HPDE6-E6E7 (cell line): Measurements from ENCODE around the gene HEBP1.

ENCODE experiments used
- DNase-seq: peaks from one replicate; pipeline ENCODE4 v3.0.0; 2011; ENCODE audit warnings: missing footprints; ENCODE audit errors: extremely low spot score

Gene HEBP1

DNA sequence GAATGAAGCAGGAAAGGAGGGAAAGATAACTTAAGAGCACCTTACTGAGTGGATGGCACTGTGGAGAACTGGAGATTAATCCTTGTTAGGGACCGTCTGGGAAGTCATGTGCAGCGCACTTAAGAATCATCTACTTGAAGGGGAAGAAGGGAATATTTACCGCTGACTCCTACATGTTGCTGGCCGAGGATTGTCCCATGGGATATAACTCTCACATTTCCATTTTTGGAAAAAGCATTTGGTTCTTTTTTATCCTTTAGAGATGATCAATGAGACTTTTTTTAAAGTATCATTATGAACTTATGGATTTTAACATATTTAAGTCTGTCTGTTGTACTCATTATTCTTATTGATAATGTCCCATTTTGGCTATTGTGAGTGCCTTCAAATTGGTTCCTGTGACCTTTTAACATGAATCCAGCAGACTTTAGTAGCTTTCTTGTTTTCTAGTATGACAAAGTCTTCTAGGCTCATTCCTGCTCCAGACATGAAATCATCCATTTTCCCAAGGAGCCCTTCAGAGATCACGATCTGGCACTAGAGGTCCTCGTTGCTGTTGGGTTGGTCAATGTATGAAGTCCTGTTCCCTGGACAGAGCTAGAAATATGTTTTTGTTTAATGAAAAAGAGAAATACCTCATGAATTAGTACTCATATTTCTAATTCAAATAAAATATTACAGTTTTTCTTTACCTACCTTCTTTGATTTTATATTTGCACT, 23.9 kb upstream of the HEBP1 start:
- peak; percentile 54 for DNase-seq

DNA sequence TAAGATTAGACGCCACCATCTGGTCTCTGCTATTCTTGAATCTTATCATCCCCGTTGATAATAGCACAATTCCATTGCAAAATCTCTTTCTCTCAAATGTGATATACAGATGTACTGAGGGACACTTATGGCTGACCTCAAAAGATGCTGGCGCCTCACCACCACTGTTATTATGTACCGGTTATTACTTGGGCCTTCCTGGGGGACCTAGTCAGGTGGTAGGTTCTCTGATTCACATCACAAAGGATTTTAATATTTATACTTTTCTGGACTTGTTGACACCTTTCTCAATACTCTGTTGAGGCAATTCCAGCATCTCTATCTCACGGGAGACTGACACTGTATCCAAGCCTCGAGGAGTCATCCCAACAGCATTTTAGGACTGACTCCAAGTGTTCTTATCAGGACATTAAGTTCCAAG, 22.8 kb upstream of the HEBP1 start:
- DNase-seq = no peak

DNA sequence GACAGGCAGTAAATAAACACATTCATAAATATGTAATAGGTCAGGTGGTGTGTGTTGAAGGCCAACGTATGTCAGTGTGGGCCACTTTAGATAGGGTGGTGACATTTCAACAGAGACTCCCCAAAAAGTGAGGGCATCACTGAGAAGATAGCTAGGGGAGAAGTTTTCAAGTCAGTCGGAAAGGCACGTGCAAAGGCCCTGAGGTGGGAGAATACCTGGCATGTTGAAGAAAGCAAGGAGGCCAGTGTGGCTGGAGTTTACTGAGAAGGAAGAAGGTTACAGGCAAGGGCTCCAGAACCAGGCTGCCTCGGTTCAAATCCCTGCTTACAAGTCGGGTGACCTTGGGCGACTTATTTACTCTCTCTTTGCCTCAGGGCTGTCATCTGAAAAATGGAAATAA, 11.0 kb upstream of the HEBP1 start:
- no peak for DNase-seq

DNA sequence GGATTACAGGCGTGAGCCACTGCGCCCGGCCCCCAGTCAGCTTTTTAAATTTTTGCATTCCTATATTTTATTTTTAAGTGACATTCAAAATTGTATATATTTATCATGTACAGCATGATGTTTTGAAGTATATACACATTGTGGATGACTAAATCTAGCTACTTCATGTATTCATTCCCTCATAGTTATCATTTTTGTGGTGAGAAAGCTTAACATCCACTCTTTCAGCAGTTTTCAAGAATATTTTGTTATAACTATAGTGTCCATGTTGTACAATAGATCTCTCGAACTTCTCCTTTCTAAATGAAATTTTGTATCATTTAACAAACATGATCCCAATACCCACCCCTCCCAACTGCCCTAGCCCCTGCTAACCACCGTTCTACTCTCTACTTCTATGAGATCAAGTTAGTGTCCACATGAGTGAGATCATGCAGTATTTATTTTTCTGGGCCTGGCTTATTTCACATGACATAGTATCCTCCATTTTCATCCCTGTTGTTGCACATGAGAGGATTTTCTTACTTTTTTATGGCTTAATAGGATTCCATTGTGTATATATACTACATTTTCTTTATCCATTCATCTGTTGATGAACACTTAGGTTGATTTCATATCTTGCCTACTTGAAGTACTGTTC, 8.8 kb upstream of the HEBP1 start:
- DNase-seq = no peak

DNA sequence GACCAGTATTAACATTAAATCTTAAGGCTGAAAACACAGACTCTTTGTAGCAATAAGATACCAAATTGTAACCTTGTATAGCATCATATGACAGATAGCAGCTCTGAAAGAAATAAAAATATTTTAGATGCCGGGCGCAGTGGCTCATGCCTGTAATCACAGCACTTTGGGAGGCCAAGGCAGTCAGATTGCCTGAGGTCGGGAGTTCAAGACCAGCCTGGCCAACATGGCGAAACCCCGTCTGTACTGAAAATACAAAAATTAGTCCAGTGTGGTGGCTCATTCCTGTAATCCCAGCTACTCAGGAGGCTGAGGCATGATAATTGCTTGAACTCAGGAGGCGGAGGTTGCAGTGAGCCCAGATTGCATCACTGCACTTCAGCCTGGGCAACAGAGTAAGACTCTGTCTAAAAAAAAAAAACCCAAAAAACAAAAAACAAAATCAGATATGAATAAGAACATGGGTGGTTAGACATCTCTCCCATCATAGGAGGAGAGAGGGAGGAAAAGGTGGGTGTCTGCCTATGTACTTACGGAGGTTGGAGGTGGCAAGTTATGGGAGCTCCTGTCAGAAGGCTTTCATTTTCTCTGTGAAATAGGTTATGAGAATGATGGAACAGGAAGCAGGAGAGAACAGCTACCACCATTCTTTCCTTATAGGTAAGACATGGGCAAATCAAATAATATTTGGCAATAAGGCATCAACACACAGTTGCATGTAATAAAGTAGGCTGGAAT, 7.6 kb upstream of the HEBP1 start:
- no peak for DNase-seq

DNA sequence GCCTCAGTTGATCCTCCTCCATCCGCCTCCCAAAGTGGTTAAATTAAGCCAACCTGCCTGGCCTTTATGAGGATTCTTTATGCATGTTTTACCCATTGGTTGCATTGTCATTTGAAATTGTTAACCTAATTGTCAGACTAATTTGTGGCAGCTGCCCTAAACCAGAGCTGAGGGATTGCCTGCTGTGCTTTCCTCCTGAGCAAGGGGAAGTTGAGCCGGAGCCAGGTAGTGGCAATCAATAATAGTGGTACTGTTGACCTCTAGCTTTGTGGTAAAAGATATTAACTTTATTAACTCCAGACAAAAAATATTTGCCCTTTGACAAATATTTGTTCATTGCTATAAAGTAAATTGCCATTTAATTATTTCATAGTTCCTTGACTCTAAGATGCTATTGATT, 5.6 kb upstream of the HEBP1 start:
- DNase-seq = no peak

DNA sequence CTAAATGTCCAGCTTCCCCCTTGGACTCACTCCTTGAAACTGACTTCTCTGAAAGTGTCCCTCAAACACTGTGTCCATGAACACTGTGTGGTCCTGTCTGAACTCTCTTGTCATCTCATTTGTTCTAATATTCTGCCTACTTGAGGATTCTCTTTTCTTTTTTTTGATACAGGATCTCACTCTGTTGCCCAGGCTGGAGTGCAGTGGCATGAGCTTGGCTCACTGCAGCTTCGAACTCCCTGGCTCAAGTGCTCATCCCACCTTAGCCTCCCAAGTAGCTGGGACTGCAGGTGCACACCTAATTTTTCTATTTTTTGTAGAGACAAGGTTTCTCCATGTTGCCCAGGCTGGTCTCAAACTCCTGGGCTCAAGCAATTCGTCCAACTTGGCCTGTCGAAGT, 4.9 kb upstream of the HEBP1 start:
- no peak for DNase-seq

DNA sequence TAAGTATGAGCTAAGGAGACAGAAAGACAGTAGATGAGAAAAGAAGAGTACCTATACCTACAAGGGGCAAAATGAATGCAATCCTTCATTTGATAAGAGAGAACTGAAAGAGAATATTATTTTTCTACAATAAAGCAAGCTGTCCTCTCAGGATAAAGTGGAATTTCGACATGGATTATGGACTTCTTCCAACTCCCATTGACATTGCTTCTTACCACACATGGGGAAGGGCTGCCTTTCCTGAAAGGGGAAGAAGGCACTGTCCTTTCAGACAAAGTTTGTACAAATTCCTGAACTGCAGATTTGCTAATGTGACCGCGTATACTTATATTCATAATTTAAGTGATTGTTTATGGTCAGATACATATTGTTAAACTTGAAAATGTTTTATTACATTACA, 4.3 kb upstream of the HEBP1 start:
- no peak for DNase-seq

DNA sequence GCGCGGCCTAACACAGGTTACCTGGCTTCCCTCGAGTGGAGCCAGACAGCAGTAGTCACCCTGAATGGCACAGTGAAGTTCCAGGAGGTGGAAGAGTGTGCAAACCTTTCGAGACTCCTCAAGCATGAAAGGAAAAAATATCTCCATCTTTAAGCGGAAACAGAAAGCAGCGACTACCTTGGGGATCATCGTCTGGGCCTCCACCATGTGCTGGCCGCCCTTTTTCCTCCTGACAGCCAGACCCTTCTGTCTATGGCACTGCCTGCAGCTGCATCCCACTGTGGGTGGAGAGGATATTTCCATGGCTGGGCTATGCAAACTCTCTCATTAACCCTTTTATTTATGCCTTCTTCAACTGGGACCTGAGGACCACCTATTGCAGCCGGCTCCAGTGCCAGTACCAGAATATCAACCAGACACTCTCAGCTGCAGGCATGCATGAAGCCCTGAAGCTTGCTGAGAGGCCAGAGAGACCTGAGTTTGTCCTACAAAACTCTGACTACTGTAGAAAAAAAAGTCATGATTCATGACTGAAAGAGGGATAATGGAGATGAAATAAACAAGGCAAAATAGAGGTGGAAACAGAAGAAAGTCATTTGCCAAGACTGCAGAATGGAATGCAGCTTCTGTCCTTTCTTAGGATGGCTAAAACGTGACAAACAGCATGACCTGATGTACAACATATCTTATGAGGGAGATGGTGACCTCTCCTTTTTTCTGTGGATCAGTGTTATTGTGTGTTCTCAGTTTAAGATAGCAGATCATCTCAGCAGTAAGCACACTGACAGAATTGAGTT, 2.4 kb upstream of the HEBP1 start:
- DNase-seq = no peak

DNA sequence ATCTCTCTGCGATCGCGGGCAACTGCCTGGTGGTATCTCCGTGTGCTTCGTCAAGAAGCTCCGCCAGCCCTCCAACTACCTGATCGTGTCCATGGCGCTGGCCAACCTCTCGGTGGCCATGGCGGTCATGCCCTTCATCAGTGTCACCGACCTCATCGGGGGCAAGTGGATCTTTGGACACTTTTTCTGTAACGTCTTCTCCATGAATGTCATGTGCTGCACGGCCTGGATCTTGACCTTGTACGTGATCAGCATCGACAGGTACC, 1.6 kb upstream of the HEBP1 start:
- DNase-seq = no peak

DNA sequence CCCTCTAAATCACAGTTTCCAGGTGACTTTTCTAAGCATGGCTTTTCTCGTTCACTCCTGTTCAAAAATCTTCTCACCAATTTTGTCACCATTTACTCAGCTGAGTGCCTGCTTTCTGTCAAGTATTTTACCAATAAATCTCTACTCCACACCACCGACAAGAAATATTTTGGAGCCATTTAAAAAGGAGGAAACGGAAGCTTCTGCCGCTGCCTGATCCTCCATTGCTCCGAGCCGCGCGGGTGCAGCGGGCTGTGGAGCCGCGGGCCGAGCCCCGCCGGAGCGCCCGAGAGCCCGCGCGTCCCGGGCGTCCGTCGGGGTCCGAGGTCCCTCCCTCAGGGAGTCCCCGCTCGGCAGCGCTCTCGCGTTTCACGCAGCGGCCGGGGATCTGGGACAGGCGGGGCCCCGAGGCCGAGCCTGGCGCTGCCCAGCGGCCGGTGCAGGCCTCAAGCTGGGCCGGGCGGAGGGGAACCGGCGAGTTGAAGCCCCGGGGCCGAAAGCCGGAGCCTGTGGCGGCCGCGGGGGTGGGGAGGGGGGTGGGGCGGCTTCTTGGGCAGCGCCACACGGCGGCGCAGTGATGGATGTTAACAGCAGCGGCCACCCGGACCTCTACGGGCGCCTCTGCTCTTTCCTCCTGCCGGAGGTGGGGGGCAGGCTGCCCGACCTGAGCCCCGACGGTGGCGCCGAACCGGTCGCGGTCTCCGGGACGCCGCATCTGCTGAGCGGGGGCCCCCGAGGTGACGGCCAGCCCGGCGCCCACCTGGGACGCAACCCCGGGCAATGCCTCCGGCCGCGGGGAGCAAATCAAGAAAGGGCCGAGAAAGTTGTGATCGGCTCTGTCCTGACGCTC, 1.1 kb upstream of the HEBP1 start:
- DNase-seq = peak; percentile 68

DNA sequence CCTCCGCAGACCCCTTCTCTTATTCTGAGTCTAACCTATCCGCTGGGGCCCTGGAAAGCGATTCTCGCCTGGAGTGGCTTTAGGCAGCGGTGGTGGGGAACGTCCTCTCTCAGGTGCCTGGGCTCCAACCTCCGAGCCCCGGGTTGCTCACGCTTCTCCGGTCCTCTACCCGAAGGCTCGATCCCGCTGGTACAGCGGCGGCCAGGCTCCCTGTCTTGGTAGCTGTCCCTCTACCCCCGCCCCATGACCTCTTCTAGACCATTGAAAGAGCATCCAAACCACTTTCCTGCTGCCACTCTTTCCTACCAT, 505 bp upstream of the HEBP1 start:
- peak; percentile 42 for DNase-seq

DNA sequence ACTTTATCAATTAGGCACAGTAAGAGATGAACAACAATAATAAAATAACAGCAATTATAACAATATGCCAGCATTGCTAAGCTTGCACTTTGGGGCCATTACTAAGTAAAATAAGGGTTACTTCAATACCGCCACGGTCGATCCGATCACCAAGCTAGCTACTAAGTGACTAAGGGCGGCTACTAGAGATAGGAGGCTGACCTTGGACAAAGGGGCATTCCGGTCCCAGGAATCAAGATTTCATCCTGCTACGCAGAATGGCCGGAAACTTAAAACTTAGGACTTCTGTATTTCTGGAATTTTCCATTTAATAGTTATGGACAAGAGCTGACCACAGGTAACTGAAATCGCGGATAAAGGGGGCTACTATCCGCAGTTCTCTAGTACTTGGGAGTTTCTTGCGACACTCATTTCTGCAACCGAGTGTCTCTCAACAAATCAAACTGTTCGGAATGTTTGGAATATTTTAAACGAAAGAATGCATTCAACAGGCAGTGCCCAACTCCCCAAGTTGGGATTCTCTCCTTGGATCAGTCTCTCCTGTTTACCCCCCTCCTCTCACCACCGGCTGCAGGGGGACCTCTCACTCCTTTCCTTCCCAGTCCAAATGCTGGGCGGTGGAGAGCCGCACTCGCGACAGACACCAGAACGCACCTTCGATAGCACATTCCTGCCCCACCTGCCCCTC, 650 bp downstream of the HEBP1 start:
- DNase-seq = peak; percentile 37

DNA sequence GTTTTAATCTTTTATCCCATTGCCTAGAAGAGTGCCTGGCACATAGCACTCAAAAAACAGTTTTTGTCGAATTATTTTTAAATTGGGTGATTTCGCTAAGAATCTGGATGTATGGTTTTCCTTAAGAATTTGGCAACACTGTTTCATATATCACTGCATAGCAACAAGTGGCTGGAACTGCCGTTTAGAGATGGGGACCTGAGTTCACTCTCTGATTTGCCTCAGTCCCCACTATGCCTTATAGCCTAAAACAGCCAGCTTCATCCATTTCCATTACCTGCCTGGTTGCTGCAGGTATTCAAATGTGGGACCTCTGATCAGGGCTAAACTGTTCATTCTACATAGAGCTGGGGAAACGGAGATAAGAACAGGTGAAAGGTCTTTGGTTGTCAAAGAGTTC, 1.8 kb downstream of the HEBP1 start:
- DNase-seq = no peak

DNA sequence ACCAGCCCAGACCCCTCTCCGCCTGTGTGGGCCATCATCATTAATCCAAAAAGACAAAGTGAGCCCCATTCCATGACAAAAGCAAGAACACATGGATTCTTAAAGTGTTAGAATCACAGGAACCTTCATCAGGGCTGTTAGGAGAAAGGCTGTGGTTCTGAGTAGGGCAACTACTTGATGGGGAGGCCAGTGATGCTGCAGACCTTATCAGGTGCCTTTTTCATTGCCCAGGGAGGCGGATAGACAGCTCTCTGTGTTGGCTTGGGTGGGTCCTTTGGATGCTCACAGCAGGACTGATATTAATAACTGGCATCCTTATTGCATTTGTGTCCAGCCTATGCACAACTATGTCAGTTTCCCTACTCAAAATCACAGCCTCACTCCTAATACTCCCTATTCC, 2.3 kb downstream of the HEBP1 start:
- DNase-seq = no peak

DNA sequence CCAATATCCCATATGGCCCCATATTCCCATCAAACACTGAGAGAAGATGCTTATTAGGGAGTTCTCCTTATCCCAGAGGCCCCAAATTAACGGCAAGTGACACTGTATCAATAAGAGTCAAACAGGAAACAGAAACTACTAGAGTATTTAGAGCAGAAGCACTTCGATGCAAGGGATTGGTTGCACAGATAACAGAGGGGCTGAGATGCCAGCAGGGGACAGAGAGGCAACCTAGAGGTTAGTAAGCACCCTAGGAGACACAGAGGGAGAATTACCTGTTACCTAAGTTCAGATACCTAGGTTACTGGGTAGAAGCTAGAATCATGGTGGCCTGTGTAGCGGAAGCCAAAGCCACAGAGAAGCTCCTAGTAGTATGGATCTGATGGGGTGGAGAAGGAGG, 2.9 kb downstream of the HEBP1 start:
- DNase-seq = no peak

DNA sequence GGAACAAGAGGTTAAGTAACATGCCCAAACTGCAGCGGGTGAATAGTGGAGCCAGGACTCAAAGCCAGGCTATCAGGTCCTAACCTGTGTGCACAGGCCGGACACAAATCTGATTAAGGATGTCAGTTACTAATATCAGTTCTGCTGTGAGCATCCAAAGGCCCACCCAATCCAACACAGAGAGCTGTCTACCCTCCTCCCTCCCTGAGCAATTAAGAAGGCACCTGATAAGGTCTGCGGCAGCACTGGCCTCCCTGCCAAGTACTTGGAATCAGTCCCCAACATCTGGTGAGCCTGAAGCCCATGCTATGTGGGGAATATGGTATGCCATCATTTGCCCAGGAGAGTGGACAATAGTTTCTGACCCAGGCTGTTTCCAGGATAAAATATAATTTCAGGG, 3.9 kb downstream of the HEBP1 start:
- DNase-seq = no peak

DNA sequence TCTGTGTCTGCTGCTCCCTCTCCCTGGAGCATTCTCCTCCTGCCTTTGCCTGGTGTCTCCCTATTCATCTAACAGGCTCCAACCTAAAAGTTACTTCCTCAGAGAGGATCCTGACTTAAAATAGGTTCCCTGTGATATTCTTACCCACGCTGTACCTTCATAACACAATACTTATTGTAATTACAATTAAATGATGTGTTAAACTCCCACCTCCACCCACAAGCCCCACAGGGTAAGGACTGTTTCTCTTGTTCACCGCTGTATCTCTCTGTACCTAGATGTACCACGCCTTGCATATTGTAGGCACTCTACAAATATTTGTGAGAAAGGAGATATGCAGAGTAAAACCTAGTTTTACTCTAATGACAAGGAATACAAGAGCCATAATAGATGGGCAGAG, 5.0 kb downstream of the HEBP1 start:
- DNase-seq = no peak

DNA sequence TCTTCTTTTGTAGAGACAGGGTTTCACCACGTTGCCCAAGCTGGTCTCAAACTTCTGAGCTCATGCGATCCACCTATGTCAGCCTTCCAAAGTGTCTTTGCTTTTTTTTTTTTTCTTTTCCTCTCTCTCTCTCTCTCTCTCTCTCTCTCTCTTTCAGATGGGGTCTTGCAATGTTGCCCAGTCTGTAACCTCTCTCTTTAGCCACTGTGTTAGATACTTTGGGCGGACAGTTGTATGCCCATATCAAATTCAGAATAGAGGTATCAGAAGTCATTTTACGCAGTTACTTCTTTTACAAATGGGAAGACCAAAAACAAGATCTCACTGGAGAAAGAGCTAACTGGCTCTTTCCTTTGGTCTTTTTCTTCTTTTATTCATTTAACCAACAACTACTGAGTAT, 6.7 kb downstream of the HEBP1 start:
- no peak for DNase-seq

DNA sequence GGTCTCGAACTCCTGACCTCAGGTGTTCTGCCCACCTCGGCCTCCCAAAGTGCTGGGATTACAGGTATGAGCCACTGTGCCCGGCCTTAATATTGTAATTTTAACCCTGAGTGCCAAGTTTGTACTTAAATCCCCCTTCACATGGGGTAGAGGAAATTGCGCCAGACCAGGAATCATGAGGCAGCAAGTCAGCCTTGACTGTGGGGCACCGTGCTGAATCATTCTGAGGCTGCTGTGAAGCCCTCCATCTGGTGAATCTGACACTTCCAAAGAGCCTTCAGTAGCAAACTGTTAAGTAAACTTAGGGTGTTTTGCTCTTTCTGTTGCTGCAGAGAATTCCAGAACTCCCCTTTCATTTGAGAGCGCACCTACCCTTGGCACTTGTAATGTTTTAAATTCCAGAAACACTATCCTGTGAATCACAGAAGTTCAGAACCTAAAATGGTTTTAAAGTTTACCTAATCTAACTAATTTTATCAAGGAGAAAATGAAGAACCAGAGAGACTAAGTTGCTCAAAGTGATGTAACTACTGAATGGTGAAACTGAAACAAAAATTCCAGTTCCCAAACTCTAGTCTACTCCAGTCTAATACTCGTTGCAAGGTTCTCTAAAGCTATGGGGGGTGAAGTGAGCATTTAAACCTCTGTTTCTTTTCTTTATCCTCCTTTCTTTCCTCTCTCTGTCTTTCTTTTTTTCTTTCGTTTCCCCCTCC, 7.5 kb downstream of the HEBP1 start:
- no peak for DNase-seq
